SIG-M5 treated with dmso at 0.1 percent for 504 hours (cell line): Measurements from ENCODE around the gene TARDBP.
"Not testable (repeated sequence)": the region's sequence is repeated elsewhere in the genome, so short reads cannot be mapped to it uniquely, and the experiment has no call there.

Source experiments
- DNase-seq: peaks from one replicate; lab custom pipeline; 2025; ENCODE audit not compliant: unreplicated experiment; lab: John Stamatoyannopoulos, UW

Gene TARDBP

GRCh38 chr1:11012260-11013159 is at the start of gene TARDBP:
TSS of gene TARDBP (plus strand) at chr1:11012654. CDS start at chr1:11013728, 1,074 bp downstream.
- DNase-seq = peak; percentile 74

- DNase-seq = peak; percentile 56
Observed at GRCh38 chr1:10965546-10966226, 46.8 kb upstream of the TARDBP start.

- DNase-seq = peak; percentile 13
Observed at GRCh38 chr1:10967090-10967489, 45.4 kb upstream of the TARDBP start.

- no peak for DNase-seq
Observed at GRCh38 chr1:10968411-10968826, 44.0 kb upstream of the TARDBP start.

GRCh38 chr1:10969267-10969970 is 43.0 kb upstream of the TARDBP start:
- DNase-seq = no peak

GRCh38 chr1:10969971-10970332 is 42.5 kb upstream of the TARDBP start:
- DNase-seq = no peak

GRCh38 chr1:10973552-10973951 is 38.9 kb upstream of the TARDBP start:
- DNase-seq = no peak

GRCh38 chr1:10973956-10974881 is 38.2 kb upstream of the TARDBP start:
- DNase-seq = no peak

GRCh38 chr1:10975567-10976326 is 36.7 kb upstream of the TARDBP start:
- DNase-seq = no peak

GRCh38 chr1:10978719-10979118 is 33.7 kb upstream of the TARDBP start:
- no peak for DNase-seq

- DNase-seq = no peak
Observed at GRCh38 chr1:10979483-10979920, 33.0 kb upstream of the TARDBP start.

- DNase-seq = no peak
Observed at GRCh38 chr1:10980094-10980577, 32.3 kb upstream of the TARDBP start.

GRCh38 chr1:10980841-10981727 is 31.4 kb upstream of the TARDBP start:
- no peak for DNase-seq

GRCh38 chr1:10986525-10986890 is 25.9 kb upstream of the TARDBP start:
- DNase-seq = no peak

- no peak for DNase-seq
Observed at GRCh38 chr1:10987840-10988417, 24.5 kb upstream of the TARDBP start.

- DNase-seq = no peak
Observed at GRCh38 chr1:10989095-10989494, 23.4 kb upstream of the TARDBP start.

- not testable (repeated sequence) for DNase-seq
Observed at GRCh38 chr1:10989920-10990516, 22.4 kb upstream of the TARDBP start.

- DNase-seq = no peak
Observed at GRCh38 chr1:10990828-10991227, 21.6 kb upstream of the TARDBP start.
